K562 (cell line): ENCODE measurements around the gene PRKACA. TPM values are rescaled to one million over a fixed set of nuclear protein-coding genes. Genes with fewer than 3 reads are reported as not detected.

Source experiments
- ATAC-seq: fragments of 200-7000 bp; cut with Tn5 transposase; 3 replicates; pipeline ENCODE4 v1.9.1; 2020; ENCODE audit warnings: moderate library complexity
- BruUV-seq: library from RNA; stranded (reverse); fragments of 400-500 nt; replicated peaks from 2 replicates; lab custom pipeline; 2021; lab: Mats Ljungman, UMichigan
- CTCF ChIA-PET: fragments of 300-600 bp; formaldehyde crosslinking; extraction: SDS; loops from one replicate; lab custom pipeline; 2021; ENCODE audit warnings: low intra/inter-chr PET ratio; lab: Yijun Ruan, JAX
- POLR2A ChIA-PET: fragments of 300-600, 350-650 bp; sonication (Branson Sonifier 250); formaldehyde crosslinking; extraction: SDS; loops from one replicate; lab custom pipeline; 2021; ENCODE audit warnings: antibody characterized with exemption, inconsistent platforms; lab: Yijun Ruan, JAX
- DNase-seq, 4 experiments: peaks; one replicate each; pipeline versions ENCODE4 v3.0.0 to v3.0.0-alpha.2; 2011 to 2018; ENCODE audit warnings: low spot score in 3 of 4, mixed read lengths in 3 of 4; ENCODE audit errors: extremely low read depth in 1 of 4
- FAIRE-seq: peaks from 2 replicates; lab custom pipeline; 2011; peaks lifted over from hg19 to GRCh38; lab: Jason Lieb, UNC
- H2AFZ ChIP-seq: 2 replicates; pipeline ENCODE4 v1.6.0; 2011; ENCODE audit warnings: low read depth, low read length, control low read depth, inconsistent platforms
- H3K27ac ChIP-seq: fragments of 200-600 bp; 3 replicates; pipeline ENCODE4 v1.8.0; 2011; ENCODE audit warnings: low read depth, mild to moderate bottlenecking, control low read depth, inconsistent platforms, low read length, moderate library complexity, mixed read lengths; ENCODE audit errors: extremely low read depth
- H3K27me3 ChIP-seq, 2 experiments: fragments of 300-600 bp in 1 of 2; 2 replicates in 1 of 2; 3 replicates in 1 of 2; pipeline versions ENCODE4 v1.6.0 to v1.8.0; 2011; ENCODE audit warnings: inconsistent platforms in 2 of 2, low read length in 2 of 2, mild to moderate bottlenecking in 1 of 2, mixed read lengths in 1 of 2, moderate library complexity in 1 of 2; ENCODE audit not compliant: control insufficient read depth in 2 of 2, insufficient read depth in 2 of 2
- H3K36me3 ChIP-seq: fragments of 300-600 bp; 3 replicates; pipeline ENCODE4 v1.8.0; 2011; ENCODE audit warnings: mild to moderate bottlenecking, low read length, inconsistent platforms; ENCODE audit not compliant: control insufficient read depth, insufficient read depth
- H3K4me1 ChIP-seq, 2 experiments: fragments of 200-600 bp in 1 of 2; replicated peaks in 1 of 2; 2 replicates in 1 of 2; 3 replicates in 1 of 2; pipeline versions ENCODE4 v1.5.1 to v1.8.0; 2011; ENCODE audit warnings: inconsistent platforms in 2 of 2, low read length in 2 of 2, mild to moderate bottlenecking in 1 of 2, mixed read lengths in 1 of 2, moderate library complexity in 1 of 2; ENCODE audit not compliant: control insufficient read depth in 2 of 2, insufficient read depth in 2 of 2
- H3K4me2 ChIP-seq: 2 replicates; pipeline ENCODE4 v1.6.1; 2011; ENCODE audit warnings: low read length, control low read depth, inconsistent platforms, mixed read lengths; ENCODE audit not compliant: insufficient read depth
- H3K4me3 ChIP-seq: fragments of 200-600 bp; sonication (generic), shearing (Covaris generic); 2 replicates; pipeline ENCODE4 v1.5.1; 2016; ENCODE audit warnings: control low read depth, inconsistent platforms
- H3K79me2 ChIP-seq: fragments of 200-600 bp; 3 replicates; pipeline ENCODE4 v1.8.0; 2011; ENCODE audit warnings: low read length, inconsistent platforms; ENCODE audit not compliant: control insufficient read depth, insufficient read depth
- H3K9ac ChIP-seq, 2 experiments: 2 replicates each; pipeline versions ENCODE4 v1.6.0 to v1.6.1; 2011; ENCODE audit warnings: low read depth in 2 of 2, low read length in 2 of 2, control low read depth in 1 of 2, inconsistent platforms in 1 of 2, mild to moderate bottlenecking in 1 of 2, mixed read lengths in 1 of 2; ENCODE audit not compliant: insufficient read depth in 1 of 2
- H3K9me1 ChIP-seq: one replicate; pipeline ENCODE4 v1.6.0; 2011; ENCODE audit warnings: inconsistent platforms, mild to moderate bottlenecking, low read length, moderate library complexity; ENCODE audit not compliant: control insufficient read depth, insufficient read depth
- H3K9me3 ChIP-seq: replicated peaks from 2 replicates; pipeline ENCODE4 v1.5.1; 2011; ENCODE audit warnings: low read depth, low read length, inconsistent platforms; ENCODE audit not compliant: control insufficient read depth, insufficient read depth
- H4K20me1 ChIP-seq: replicated peaks from 2 replicates; pipeline ENCODE4 v1.6.1; 2011; ENCODE audit warnings: low read length, inconsistent platforms, mixed read lengths; ENCODE audit not compliant: control insufficient read depth, insufficient read depth
- ARID3A ChIP-seq: IDR thresholded peaks from 2 replicates; pipeline ENCODE4 v1.6.1; 2012; ENCODE audit warnings: low read depth, low read length, improper control_type of control experiment, borderline replicate concordance
- BHLHE40 ChIP-seq: IDR thresholded peaks from 2 replicates; pipeline ENCODE4 v1.6.1; 2011; ENCODE audit warnings: low read length, improper control_type of control experiment
- E2F6 ChIP-seq, 2 experiments: IDR thresholded peaks; 2 replicates each; pipeline ENCODE4 v1.6.1; 2011; ENCODE audit warnings: borderline replicate concordance in 1 of 2, control low read depth in 1 of 2, low read depth in 1 of 2, low read length in 1 of 2, mild to moderate bottlenecking in 1 of 2, mixed read lengths in 1 of 2, moderate library complexity in 1 of 2; ENCODE audit not compliant: insufficient read depth in 1 of 2, insufficient read length in 1 of 2, poor library complexity in 1 of 2, severe bottlenecking in 1 of 2; ENCODE audit errors: extremely low read depth in 1 of 2
- HDAC2 ChIP-seq: fragments of 450-650 bp; IDR thresholded peaks from 2 replicates; pipeline ENCODE4 v1.6.1; 2016; ENCODE audit warnings: mild to moderate bottlenecking
- HDAC6 ChIP-seq: IDR thresholded peaks from 2 replicates; pipeline ENCODE4 v1.6.1; 2012; ENCODE audit warnings: low read depth, mild to moderate bottlenecking, control low read depth, inconsistent platforms, low read length, moderate library complexity
- HSF4 ChIP-seq: fragments of 250-450 bp; sonication (Bioruptor Pico); IDR thresholded peaks from 2 replicates; pipeline ENCODE4 v2.1.2; 2022; ENCODE audit warnings: mild to moderate bottlenecking, moderate library complexity, borderline replicate concordance
- MEF2D ChIP-seq: conservative IDR thresholded peaks from 2 replicates; pipeline ENCODE4 v1.6.1; 2016; ENCODE audit warnings: low read depth, missing genetic modification characterization, missing compliant biosample characterization
- TFAP4 ChIP-seq: sonication (generic); formaldehyde crosslinking; IDR thresholded peaks from 2 replicates; pipeline ENCODE4 v1.8.0; 2022; ENCODE audit warnings: missing genetic modification reagents, mild to moderate bottlenecking, moderate library complexity, borderline replicate concordance
- ZFP1 ChIP-seq: fragments of 450-650 bp; formaldehyde crosslinking; IDR thresholded peaks from 2 replicates; pipeline ENCODE4 v1.4.0; 2020; ENCODE audit warnings: mild to moderate bottlenecking, mixed read lengths
- ZKSCAN8 ChIP-seq: fragments of 200-800 bp; sonication (Bioruptor generic); IDR thresholded peaks from 2 replicates; pipeline ENCODE4 v1.6.1; 2016; ENCODE audit warnings: missing genetic modification characterization, missing compliant biosample characterization
- ZNF143 ChIP-seq: sonication (generic); formaldehyde crosslinking; IDR thresholded peaks from 2 replicates; pipeline ENCODE4 v1.9.0; 2022; ENCODE audit warnings: mild to moderate bottlenecking, missing genetic modification reagents
- ZZZ3 ChIP-seq: fragments of 450-650 bp; IDR thresholded peaks from 2 replicates; pipeline ENCODE4 v1.6.1; 2016; ENCODE audit warnings: antibody characterized with exemption, mild to moderate bottlenecking, moderate library complexity
- WGBS: fragments of 100-300 bp; shearing (Covaris generic); methylation state at CpG from one replicate; pipeline ENCODE4 v1.1.6; 2016; ENCODE audit warnings: low coverage, mixed read lengths; ENCODE audit not compliant: insufficient coverage; ENCODE audit errors: missing lambda C conversion rate; 5-methylcytosine and 5-hydroxymethylcytosine counted together
- in situ Hi-C: fragments of 300-500 bp; cut with MboI; formaldehyde crosslinking; loops from 4 replicates; pipeline ENCODE4 v1.15.0; 2018; ENCODE audit warnings: inconsistent platforms, mixed read lengths
- intact Hi-C: fragments of 100-400 bp; cut with micrococcal nuclease; formaldehyde crosslinking; loops from 2 replicates; pipeline ENCODE4 v1.14.2; 2022
- polyA plus RNA-seq, 8 experiments: library from polyadenylated mRNA; depleted of rRNA in 4 of 8; stranded (reverse) in 5 of 8; unstranded in 3 of 8; fragments of >200 nt; fragmentation: Nextera tagmentation in 2 of 8; fragmentation: Illumina TruSeq in 1 of 8; extraction: Ambion mirVana in 2 of 8; extraction: Trizol in 1 of 8; gene quantifications; 2 replicates each; pipeline versions ENCODE4 v1.2.1 to v1.2.3, GENCODE V29; 2011 to 2014; ENCODE audit warnings: inconsistent platforms in 1 of 8, missing spikeins in 1 of 8
- total RNA-seq, 7 experiments: library from RNA; depleted of rRNA in 6 of 7; stranded (reverse); fragments of >200 nt in 6 of 7; fragmentation: Illumina TruSeq in 2 of 7; extraction: Trizol in 2 of 7; gene quantifications; 2 replicates each; pipeline versions ENCODE4 v1.2.1 to v1.2.3, GENCODE V29; 2011 to 2021; ENCODE audit warnings: low replicate concordance in 1 of 7

The PRKACA gene
- total and polyA plus RNA-seq, 9 of the 15 experiments (the other 6 are each of a cell fraction or from before 2014, with no cell fraction given) = 1.2 to 63.1 (median 13.0) TPM

GRCh38 chr19:14073261-14073924 lies 44.2 kb downstream of the PRKACA start (continued):
- TF ChIP-seq ARID3A (no peak), HDAC6 (peak; percentile 92; the same call in 1 of the 2 replicates), ZZZ3 (no peak), HSF4 (no peak)

GRCh38 chr19:14072535-14073260 lies 44.9 kb downstream of the PRKACA start, which contains the start of gene MISP3:
MISP3 (plus strand) TSS chr19:14072786; CDS start chr19:14073310, 524 bp downstream.
- ChIA-PET CTCF (interaction anchor here (0.6 to 3.7 kb wide), 7 partner anchors 17 to 1505 kb away, joined by 3 to 39 read pairs (median 3); no protein-coding TSS in a partner anchor), POLR2A (interaction anchor here (0.5 kb wide), 2 partner anchors 104 to 444 kb away, joined by 3 to 4 read pairs; no protein-coding TSS in a partner anchor)
- FAIRE-seq = no peak
- H3K4me1 ChIP-seq = peaks cover 9 to 48% of the 10 kb centered on the region in 2 experiments; a peak in 4 of 5 replicates
- H2AFZ ChIP-seq = peak within 1 kb of the TSS; percentile 95
- H3K36me3 ChIP-seq = no peaks in the 10 kb centered on the region
- peak within 1 kb of the TSS; percentile 69 to 97 for H3K9ac ChIP-seq
- peaks cover 19% of the 10 kb centered on the region for H3K79me2 ChIP-seq
- peak in 3 of 4 experiments; percentile 40 to 68 (median 62) for DNase-seq
- in situ Hi-C loops (loop anchor here (5.0 to 25.0 kb wide), 2 partner anchors 190 to 485 kb away; no protein-coding TSS in a partner anchor), intact Hi-C loops (no loop called here)
- peak; percentile 43 for ATAC-seq
- no TSS peak for BruUV-seq
- 12% methylated on average over 25 of the region's 51 CpGs for WGBS
- no peaks in the 10 kb centered on the region for H4K20me1 ChIP-seq
- H3K4me3 ChIP-seq = peak within 1 kb of the TSS; percentile 55
- no peaks in the 10 kb centered on the region for H3K27me3 ChIP-seq
- H3K27ac ChIP-seq = peak within 1 kb of the TSS; percentile 68
- H3K9me3 ChIP-seq = no peaks in the 10 kb centered on the region
- H3K4me2 ChIP-seq = peak within 1 kb of the TSS; percentile 82
- H3K9me1 ChIP-seq = no peaks in the 10 kb centered on the region
- peak; percentile 22; the same call in 1 of the 2 replicates for TF ChIP-seq TFAP4
- TF ChIP-seq ZKSCAN8 (CRISPR knock-in tag) = no peak
- no peak for TF ChIP-seq ZNF143 (CRISPR knock-in tag)
- no peak for TF ChIP-seq ZFP1 (CRISPR knock-in tag)
- TF ChIP-seq E2F6 (IDR thresholded peaks at IDR 0.05; ENCODE audit: borderline replicate concordance in 1 of 2, extremely low read depth in 1 of 2, insufficient read depth in 1 of 2, insufficient read length in 1 of 2, low read depth in 1 of 2, low read length in 1 of 2, poor library complexity in 1 of 2, severe bottlenecking in 1 of 2) = peak in 1 of 2 experiments; percentile 7
- peak; percentile 39; the same call in 1 of the 2 replicates for TF ChIP-seq BHLHE40
- TF ChIP-seq MEF2D (tag) = no peak
- peak; percentile 40; the same call in 1 of the 2 replicates for TF ChIP-seq HDAC2
